HG03045 (cell line): ENCODE data around the gene MAP4K4.
"Not testable (repeated sequence)": the region's sequence is repeated elsewhere in the genome, so short reads cannot be mapped to it uniquely, and the experiment has no call there.

Experiments used
- ATAC-seq: cut with Tn5 transposase; IDR thresholded peaks from one replicate; pipeline ENCODE4 v1.9.1; 2021; ENCODE audit warnings: mild to moderate bottlenecking, moderate library complexity; ENCODE audit not compliant: unreplicated experiment

Gene MAP4K4

GRCh38 chr2:101766337-101766736, 68.8 kb downstream of the MAP4K4 start:
- ATAC-seq = no peak

- no peak for ATAC-seq
These were observed 69.6 kb downstream of the MAP4K4 start for GRCh38 chr2:101766871-101767739.

GRCh38 chr2:101768556-101769220, 71.2 kb downstream of the MAP4K4 start:
- ATAC-seq = no peak

GRCh38 chr2:101769726-101770125, 72.2 kb downstream of the MAP4K4 start:
- not testable (repeated sequence) for ATAC-seq

- ATAC-seq = peak; percentile 61
These were observed 73.2 kb downstream of the MAP4K4 start for GRCh38 chr2:101770726-101771125.

- ATAC-seq = no peak
These were observed 73.9 kb downstream of the MAP4K4 start for GRCh38 chr2:101771227-101771902.

GRCh38 chr2:101771910-101772321, 74.4 kb downstream of the MAP4K4 start:
- ATAC-seq = no peak

GRCh38 chr2:101773137-101773536, 75.6 kb downstream of the MAP4K4 start:
- ATAC-seq = no peak

- not testable (repeated sequence) for ATAC-seq
These were observed 76.5 kb downstream of the MAP4K4 start for GRCh38 chr2:101773961-101774360.

- no peak for ATAC-seq
These were observed 77.6 kb downstream of the MAP4K4 start for GRCh38 chr2:101775092-101775491.

GRCh38 chr2:101775636-101776035, 78.1 kb downstream of the MAP4K4 start:
- no peak for ATAC-seq

GRCh38 chr2:101776172-101777043, 78.9 kb downstream of the MAP4K4 start:
- ATAC-seq = no peak

GRCh38 chr2:101777337-101777736, 79.8 kb downstream of the MAP4K4 start:
- ATAC-seq = no peak

GRCh38 chr2:101778102-101778501, 80.6 kb downstream of the MAP4K4 start:
- ATAC-seq = no peak

- no peak for ATAC-seq
These were observed 81.7 kb downstream of the MAP4K4 start for GRCh38 chr2:101779190-101779589.

GRCh38 chr2:101779656-101780055, 82.1 kb downstream of the MAP4K4 start:
- ATAC-seq = no peak

- peak; percentile 20 for ATAC-seq
These were observed 83.8 kb downstream of the MAP4K4 start for GRCh38 chr2:101781326-101781725.

- ATAC-seq = peak; percentile 55
These were observed 84.4 kb downstream of the MAP4K4 start for GRCh38 chr2:101781791-101782426.

GRCh38 chr2:101782427-101782792, 84.9 kb downstream of the MAP4K4 start:
- ATAC-seq = no peak

GRCh38 chr2:101787097-101787496, 89.6 kb downstream of the MAP4K4 start:
- ATAC-seq = no peak
